ENCODE results near the gene TRMT5.

The TRMT5 gene

GRCh38 chr14:60958146-60958545 is 22.7 kb downstream of the TRMT5 start:
- no peak for DNase-seq

GRCh38 chr14:60956632-60957031 is 24.2 kb downstream of the TRMT5 start:
- no peak for DNase-seq

- no peak for DNase-seq
Observed at GRCh38 chr14:60956202-60956601, 24.7 kb downstream of the TRMT5 start.

- DNase-seq, result no peak
Observed at GRCh38 chr14:60951776-60952435, 29.0 kb downstream of the TRMT5 start.

- no peak for DNase-seq
Observed at GRCh38 chr14:60946773-60947172, 34.1 kb downstream of the TRMT5 start.

- no peak for DNase-seq
Observed at GRCh38 chr14:60945984-60946383, 34.9 kb downstream of the TRMT5 start.

- DNase-seq, result no peak
Observed at GRCh38 chr14:60944204-60944603, 36.7 kb downstream of the TRMT5 start.

GRCh38 chr14:60943637-60944032 is 37.2 kb downstream of the TRMT5 start:
- DNase-seq, result no peak

GRCh38 chr14:60935319-60935718 is 45.6 kb downstream of the TRMT5 start:
- no peak for DNase-seq

- DNase-seq, result no peak
Observed at GRCh38 chr14:60933920-60934655, 46.8 kb downstream of the TRMT5 start.

GRCh38 chr14:60931218-60931617 is 49.7 kb downstream of the TRMT5 start:
- peak; percentile 44 for DNase-seq

- no peak for DNase-seq
Observed at GRCh38 chr14:60926002-60926401, 54.9 kb downstream of the TRMT5 start.

GRCh38 chr14:60925286-60925685 is 55.6 kb downstream of the TRMT5 start:
- no peak for DNase-seq

- no peak for DNase-seq
Observed at GRCh38 chr14:60922050-60922449, 58.8 kb downstream of the TRMT5 start.
